GM12878 (cell line): ENCODE measurements around the gene GPR152. TPM values are rescaled to one million over a fixed set of nuclear protein-coding genes. Genes with fewer than 3 reads are reported as not detected.

Experiments
- ATF7 ChIP-seq: fragments of 450-650 bp; IDR thresholded peaks from 2 replicates; pipeline ENCODE4 v1.6.1; 2016; ENCODE audit warnings: low read depth, mild to moderate bottlenecking
- BCL11A ChIP-seq: IDR thresholded peaks from 2 replicates; pipeline ENCODE4 v1.6.1; 2011; ENCODE audit warnings: low read depth, low read length
- CHD1 ChIP-seq: IDR thresholded peaks from 2 replicates; pipeline ENCODE4 v1.6.1; 2012; ENCODE audit warnings: low read depth, low read length, improper control_type of control experiment
- CHD2 ChIP-seq: IDR thresholded peaks from 2 replicates; pipeline ENCODE4 v1.6.1; 2011; ENCODE audit warnings: low read depth, low read length, improper control_type of control experiment, borderline replicate concordance
- GABPA ChIP-seq: IDR thresholded peaks from 2 replicates; pipeline ENCODE4 v1.6.1; 2014; ENCODE audit warnings: antibody characterized with exemption, low read depth, mild to moderate bottlenecking, inconsistent platforms
- IRF4 ChIP-seq: IDR thresholded peaks from 2 replicates; pipeline ENCODE4 v1.6.1; 2011; ENCODE audit warnings: low read depth, low read length
- LARP7 ChIP-seq: fragments of 450-650 bp; IDR thresholded peaks from 2 replicates; pipeline ENCODE4 v1.6.1; 2017; ENCODE audit warnings: mild to moderate bottlenecking
- MEF2A ChIP-seq: IDR thresholded peaks from 2 replicates; pipeline ENCODE4 v1.6.1; 2011; ENCODE audit warnings: low read depth, mild to moderate bottlenecking, low read length, moderate library complexity; ENCODE audit not compliant: insufficient read depth
- MLLT1 ChIP-seq: fragments of 450-650 bp; IDR thresholded peaks from 2 replicates; pipeline ENCODE4 v1.6.1; 2016; ENCODE audit warnings: mild to moderate bottlenecking
- NFYA ChIP-seq: IDR thresholded peaks from 2 replicates; pipeline ENCODE4 v1.6.1; 2011; ENCODE audit warnings: low read depth, mild to moderate bottlenecking, low read length, improper control_type of control experiment, borderline replicate concordance
- NR2C1 ChIP-seq: fragments of 450-650 bp; IDR thresholded peaks from 2 replicates; pipeline ENCODE4 v1.6.1; 2017; ENCODE audit warnings: antibody characterized with exemption, mild to moderate bottlenecking, moderate library complexity
- POLR2AphosphoS2 ChIP-seq: IDR thresholded peaks from 2 replicates; pipeline ENCODE4 v1.6.1; 2011; ENCODE audit warnings: low read depth, mild to moderate bottlenecking, low read length, improper control_type of control experiment, moderate library complexity
- SIN3A ChIP-seq: IDR thresholded peaks from 2 replicates; pipeline ENCODE4 v1.6.1; 2012; ENCODE audit warnings: low read depth, low read length, improper control_type of control experiment
- SMARCA5 ChIP-seq: fragments of 450-650 bp; IDR thresholded peaks from 2 replicates; pipeline ENCODE4 v1.6.1; 2017; ENCODE audit warnings: mild to moderate bottlenecking
- TCF7 ChIP-seq: IDR thresholded peaks from 2 replicates; pipeline ENCODE4 v1.6.1; 2014; ENCODE audit warnings: antibody characterized with exemption, borderline replicate concordance
- ZNF217 ChIP-seq: fragments of 450-650 bp; IDR thresholded peaks from 2 replicates; pipeline ENCODE4 v1.6.1; 2017; ENCODE audit warnings: antibody characterized with exemption, mild to moderate bottlenecking
- ZNF24 ChIP-seq: fragments of 450-650 bp; IDR thresholded peaks from 2 replicates; pipeline ENCODE4 v1.6.1; 2017; ENCODE audit warnings: antibody characterized with exemption, mild to moderate bottlenecking
- polyA plus RNA-seq, 11 experiments: library from polyadenylated mRNA; depleted of rRNA in 4 of 11; unstranded in 6 of 11; stranded (reverse) in 5 of 11; fragments of >200 nt; fragmentation: Nextera tagmentation in 4 of 11; fragmentation: Illumina TruSeq in 1 of 11; extraction: Ambion mirVana in 4 of 11; extraction: Trizol in 1 of 11; gene quantifications; 1 replicate in 1 of 11; 2 replicates in 10 of 11; pipeline versions ENCODE4 v1.2.1 to v1.2.3, GENCODE V29; 2011 to 2016; ENCODE audit warnings: inconsistent platforms in 2 of 11, missing spikeins in 2 of 11, low read depth in 1 of 11
- total RNA-seq, 4 experiments: library from RNA; depleted of rRNA in 3 of 4; stranded (reverse); fragments of >200 nt in 3 of 4; fragmentation: Illumina TruSeq in 1 of 4; extraction: Trizol in 1 of 4; gene quantifications; 2 replicates each; pipeline versions ENCODE4 v1.2.1 to v1.2.3, GENCODE V29; 2013 to 2021
- TF ChIP-seq, protein P1 (sequence below): IDR thresholded peaks from 2 replicates; pipeline ENCODE4 v1.6.1; 2012; ENCODE audit warnings: low read depth, low read length, improper control_type of control experiment
- TF ChIP-seq, protein P2 (sequence below): fragments of 450-650 bp; IDR thresholded peaks from 2 replicates; pipeline ENCODE4 v1.6.1; 2017; ENCODE audit warnings: mild to moderate bottlenecking, moderate library complexity
- TF ChIP-seq, protein P3 (sequence below): fragments of 450-650 bp; IDR thresholded peaks from 2 replicates; pipeline ENCODE4 v1.6.1; 2016; ENCODE audit warnings: mild to moderate bottlenecking
- TF ChIP-seq, protein P4 (sequence below): fragments of 150-350 bp; IDR thresholded peaks from 2 replicates; pipeline ENCODE4 v1.6.1; 2016; ENCODE audit warnings: low read depth, low read length

Gene GPR152
- total and polyA plus RNA-seq, 10 of the 15 experiments (the other 5 are each of a cell fraction or from before 2014, with no cell fraction given) = not detected

- peak; percentile 79 for TF ChIP-seq CHD2
- no peak for TF ChIP-seq NFYA
- TF ChIP-seq GABPA = no peak
- no peak for TF ChIP-seq BCL11A
- TF ChIP-seq CHD1 = peak; percentile 35
- TF ChIP-seq MEF2A = no peak
- TF ChIP-seq, protein P1, sequence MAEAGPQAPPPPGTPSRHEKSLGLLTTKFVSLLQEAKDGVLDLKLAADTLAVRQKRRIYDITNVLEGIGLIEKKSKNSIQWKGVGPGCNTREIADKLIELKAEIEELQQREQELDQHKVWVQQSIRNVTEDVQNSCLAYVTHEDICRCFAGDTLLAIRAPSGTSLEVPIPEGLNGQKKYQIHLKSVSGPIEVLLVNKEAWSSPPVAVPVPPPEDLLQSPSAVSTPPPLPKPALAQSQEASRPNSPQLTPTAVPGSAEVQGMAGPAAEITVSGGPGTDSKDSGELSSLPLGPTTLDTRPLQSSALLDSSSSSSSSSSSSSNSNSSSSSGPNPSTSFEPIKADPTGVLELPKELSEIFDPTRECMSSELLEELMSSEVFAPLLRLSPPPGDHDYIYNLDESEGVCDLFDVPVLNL = no peak
- TF ChIP-seq, protein P2, sequence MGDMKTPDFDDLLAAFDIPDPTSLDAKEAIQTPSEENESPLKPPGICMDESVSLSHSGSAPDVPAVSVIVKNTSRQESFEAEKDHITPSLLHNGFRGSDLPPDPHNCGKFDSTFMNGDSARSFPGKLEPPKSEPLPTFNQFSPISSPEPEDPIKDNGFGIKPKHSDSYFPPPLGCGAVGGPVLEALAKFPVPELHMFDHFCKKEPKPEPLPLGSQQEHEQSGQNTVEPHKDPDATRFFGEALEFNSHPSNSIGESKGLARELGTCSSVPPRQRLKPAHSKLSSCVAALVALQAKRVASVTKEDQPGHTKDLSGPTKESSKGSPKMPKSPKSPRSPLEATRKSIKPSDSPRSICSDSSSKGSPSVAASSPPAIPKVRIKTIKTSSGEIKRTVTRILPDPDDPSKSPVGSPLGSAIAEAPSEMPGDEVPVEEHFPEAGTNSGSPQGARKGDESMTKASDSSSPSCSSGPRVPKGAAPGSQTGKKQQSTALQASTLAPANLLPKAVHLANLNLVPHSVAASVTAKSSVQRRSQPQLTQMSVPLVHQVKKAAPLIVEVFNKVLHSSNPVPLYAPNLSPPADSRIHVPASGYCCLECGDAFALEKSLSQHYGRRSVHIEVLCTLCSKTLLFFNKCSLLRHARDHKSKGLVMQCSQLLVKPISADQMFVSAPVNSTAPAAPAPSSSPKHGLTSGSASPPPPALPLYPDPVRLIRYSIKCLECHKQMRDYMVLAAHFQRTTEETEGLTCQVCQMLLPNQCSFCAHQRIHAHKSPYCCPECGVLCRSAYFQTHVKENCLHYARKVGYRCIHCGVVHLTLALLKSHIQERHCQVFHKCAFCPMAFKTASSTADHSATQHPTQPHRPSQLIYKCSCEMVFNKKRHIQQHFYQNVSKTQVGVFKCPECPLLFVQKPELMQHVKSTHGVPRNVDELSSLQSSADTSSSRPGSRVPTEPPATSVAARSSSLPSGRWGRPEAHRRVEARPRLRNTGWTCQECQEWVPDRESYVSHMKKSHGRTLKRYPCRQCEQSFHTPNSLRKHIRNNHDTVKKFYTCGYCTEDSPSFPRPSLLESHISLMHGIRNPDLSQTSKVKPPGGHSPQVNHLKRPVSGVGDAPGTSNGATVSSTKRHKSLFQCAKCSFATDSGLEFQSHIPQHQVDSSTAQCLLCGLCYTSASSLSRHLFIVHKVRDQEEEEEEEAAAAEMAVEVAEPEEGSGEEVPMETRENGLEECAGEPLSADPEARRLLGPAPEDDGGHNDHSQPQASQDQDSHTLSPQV = no peak
- no peak for TF ChIP-seq LARP7
- TF ChIP-seq, protein P3, sequence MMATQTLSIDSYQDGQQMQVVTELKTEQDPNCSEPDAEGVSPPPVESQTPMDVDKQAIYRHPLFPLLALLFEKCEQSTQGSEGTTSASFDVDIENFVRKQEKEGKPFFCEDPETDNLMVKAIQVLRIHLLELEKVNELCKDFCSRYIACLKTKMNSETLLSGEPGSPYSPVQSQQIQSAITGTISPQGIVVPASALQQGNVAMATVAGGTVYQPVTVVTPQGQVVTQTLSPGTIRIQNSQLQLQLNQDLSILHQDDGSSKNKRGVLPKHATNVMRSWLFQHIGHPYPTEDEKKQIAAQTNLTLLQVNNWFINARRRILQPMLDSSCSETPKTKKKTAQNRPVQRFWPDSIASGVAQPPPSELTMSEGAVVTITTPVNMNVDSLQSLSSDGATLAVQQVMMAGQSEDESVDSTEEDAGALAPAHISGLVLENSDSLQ = no peak; the same call in 1 of the 2 replicates
- TF ChIP-seq IRF4 = no peak
- no peak for TF ChIP-seq ZNF217
- TF ChIP-seq POLR2AphosphoS2 = peak; percentile 78
- TF ChIP-seq, protein P4, sequence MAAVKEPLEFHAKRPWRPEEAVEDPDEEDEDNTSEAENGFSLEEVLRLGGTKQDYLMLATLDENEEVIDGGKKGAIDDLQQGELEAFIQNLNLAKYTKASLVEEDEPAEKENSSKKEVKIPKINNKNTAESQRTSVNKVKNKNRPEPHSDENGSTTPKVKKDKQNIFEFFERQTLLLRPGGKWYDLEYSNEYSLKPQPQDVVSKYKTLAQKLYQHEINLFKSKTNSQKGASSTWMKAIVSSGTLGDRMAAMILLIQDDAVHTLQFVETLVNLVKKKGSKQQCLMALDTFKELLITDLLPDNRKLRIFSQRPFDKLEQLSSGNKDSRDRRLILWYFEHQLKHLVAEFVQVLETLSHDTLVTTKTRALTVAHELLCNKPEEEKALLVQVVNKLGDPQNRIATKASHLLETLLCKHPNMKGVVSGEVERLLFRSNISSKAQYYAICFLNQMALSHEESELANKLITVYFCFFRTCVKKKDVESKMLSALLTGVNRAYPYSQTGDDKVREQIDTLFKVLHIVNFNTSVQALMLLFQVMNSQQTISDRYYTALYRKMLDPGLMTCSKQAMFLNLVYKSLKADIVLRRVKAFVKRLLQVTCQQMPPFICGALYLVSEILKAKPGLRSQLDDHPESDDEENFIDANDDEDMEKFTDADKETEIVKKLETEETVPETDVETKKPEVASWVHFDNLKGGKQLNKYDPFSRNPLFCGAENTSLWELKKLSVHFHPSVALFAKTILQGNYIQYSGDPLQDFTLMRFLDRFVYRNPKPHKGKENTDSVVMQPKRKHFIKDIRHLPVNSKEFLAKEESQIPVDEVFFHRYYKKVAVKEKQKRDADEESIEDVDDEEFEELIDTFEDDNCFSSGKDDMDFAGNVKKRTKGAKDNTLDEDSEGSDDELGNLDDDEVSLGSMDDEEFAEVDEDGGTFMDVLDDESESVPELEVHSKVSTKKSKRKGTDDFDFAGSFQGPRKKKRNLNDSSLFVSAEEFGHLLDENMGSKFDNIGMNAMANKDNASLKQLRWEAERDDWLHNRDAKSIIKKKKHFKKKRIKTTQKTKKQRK = no peak
- TF ChIP-seq SIN3A = no peak
- peak; percentile 79 for TF ChIP-seq MLLT1
- no peak for TF ChIP-seq ATF7
- TF ChIP-seq ZNF24 = no peak
- TF ChIP-seq TCF7 = no peak
- TF ChIP-seq NR2C1 = no peak
- no peak for TF ChIP-seq SMARCA5
Measured at GRCh38 chr11:67437082-67437808, 15.3 kb downstream of the GPR152 start, which contains the start of gene PTPRCAP (continued).
